ENCODE results near the gene RBM48. TPM values are rescaled to one million over a fixed set of nuclear protein-coding genes. Genes with fewer than 3 reads are reported as not detected.

RBM48 gene
- polyA plus RNA-seq, 2 of the 4 experiments (the other 2 are of a cell fraction), result 7.0 to 7.1 TPM

- ChIA-PET CTCF (interaction anchor here (1.4 kb wide), 1 partner anchor 16 kb away, joined by 3 read pairs; no protein-coding TSS in a partner anchor), POLR2A (no interaction called here)
- no peak overlapping the region for H3K4me3 ChIP-seq
- H3K27ac ChIP-seq, result no peak overlapping the region
- 0 out of 3 replicates have a peak, but pooled peaks cover 2% of the 10 kb centered on the region for H3K9me3 ChIP-seq
- no peak overlapping the region for H3K4me2 ChIP-seq
- FAIRE-seq (no peak), ATAC-seq (peak in 1 of 2 experiments; percentile 30; a peak in 2 of 6 replicates), DNase-seq (ENCODE audit: low read depth in 1 of 2, low spot score in 1 of 2) (no peak)
- no peaks in the 10 kb centered on the region for H3K4me1 ChIP-seq
- WGBS (ENCODE audit: missing lambda C conversion rate), result 67% methylated on average over 14 of the region's 17 CpGs
- TF ChIP-seq ESRRA (IDR thresholded peaks at IDR 0.05; ENCODE audit: borderline replicate concordance, low read length) (no peak), CEBPB (IDR thresholded peaks at IDR 0.05) (no peak), POLR2AphosphoS2 (conservative IDR thresholded peaks at IDR 0.05; ENCODE audit: low read length) (no peak), EHMT2 (IDR thresholded peaks at IDR 0.05; ENCODE audit: low read depth) (no peak), EHF (CRISPR knock-in tag; IDR thresholded peaks at IDR 0.05) (no peak), JUNB (IDR thresholded peaks at IDR 0.05) (no peak), CBX2 (IDR thresholded peaks at IDR 0.05; ENCODE audit: borderline replicate concordance, low read depth) (no peak), RAD21 (conservative IDR thresholded peaks at IDR 0.05 in 1 of 2, IDR thresholded peaks at IDR 0.05 in 1 of 2) (no peak), NR3C1 (IDR thresholded peaks at IDR 0.05) (no peak), FOSB (CRISPR knock-in tag; IDR thresholded peaks at IDR 0.05) (no peak)
- TF ChIP-seq, protein P1, sequence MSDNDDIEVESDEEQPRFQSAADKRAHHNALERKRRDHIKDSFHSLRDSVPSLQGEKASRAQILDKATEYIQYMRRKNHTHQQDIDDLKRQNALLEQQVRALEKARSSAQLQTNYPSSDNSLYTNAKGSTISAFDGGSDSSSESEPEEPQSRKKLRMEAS (IDR thresholded peaks at IDR 0.05), result no peak
- TF ChIP-seq, protein P2, sequence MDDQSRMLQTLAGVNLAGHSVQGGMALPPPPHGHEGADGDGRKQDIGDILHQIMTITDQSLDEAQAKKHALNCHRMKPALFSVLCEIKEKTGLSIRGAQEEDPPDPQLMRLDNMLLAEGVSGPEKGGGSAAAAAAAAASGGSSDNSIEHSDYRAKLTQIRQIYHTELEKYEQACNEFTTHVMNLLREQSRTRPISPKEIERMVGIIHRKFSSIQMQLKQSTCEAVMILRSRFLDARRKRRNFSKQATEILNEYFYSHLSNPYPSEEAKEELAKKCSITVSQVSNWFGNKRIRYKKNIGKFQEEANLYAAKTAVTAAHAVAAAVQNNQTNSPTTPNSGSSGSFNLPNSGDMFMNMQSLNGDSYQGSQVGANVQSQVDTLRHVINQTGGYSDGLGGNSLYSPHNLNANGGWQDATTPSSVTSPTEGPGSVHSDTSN (IDR thresholded peaks at IDR 0.05), result no peak
- TF ChIP-seq, protein P3, sequence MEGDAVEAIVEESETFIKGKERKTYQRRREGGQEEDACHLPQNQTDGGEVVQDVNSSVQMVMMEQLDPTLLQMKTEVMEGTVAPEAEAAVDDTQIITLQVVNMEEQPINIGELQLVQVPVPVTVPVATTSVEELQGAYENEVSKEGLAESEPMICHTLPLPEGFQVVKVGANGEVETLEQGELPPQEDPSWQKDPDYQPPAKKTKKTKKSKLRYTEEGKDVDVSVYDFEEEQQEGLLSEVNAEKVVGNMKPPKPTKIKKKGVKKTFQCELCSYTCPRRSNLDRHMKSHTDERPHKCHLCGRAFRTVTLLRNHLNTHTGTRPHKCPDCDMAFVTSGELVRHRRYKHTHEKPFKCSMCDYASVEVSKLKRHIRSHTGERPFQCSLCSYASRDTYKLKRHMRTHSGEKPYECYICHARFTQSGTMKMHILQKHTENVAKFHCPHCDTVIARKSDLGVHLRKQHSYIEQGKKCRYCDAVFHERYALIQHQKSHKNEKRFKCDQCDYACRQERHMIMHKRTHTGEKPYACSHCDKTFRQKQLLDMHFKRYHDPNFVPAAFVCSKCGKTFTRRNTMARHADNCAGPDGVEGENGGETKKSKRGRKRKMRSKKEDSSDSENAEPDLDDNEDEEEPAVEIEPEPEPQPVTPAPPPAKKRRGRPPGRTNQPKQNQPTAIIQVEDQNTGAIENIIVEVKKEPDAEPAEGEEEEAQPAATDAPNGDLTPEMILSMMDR (IDR thresholded peaks at IDR 0.05), result no peak
These were observed 18.4 kb downstream of the RBM48 start for GRCh38 chr7:92546856-92547497.

- peak in 1 of 2 experiments; percentile 27; a peak in 2 of 6 replicates for ATAC-seq
- Histone ChIP-seq H3K4me1 (no peaks in the 10 kb centered on the region), H3K4me3 (no peak overlapping the region), H3K4me2 (no peak overlapping the region), H3K27ac (no peak overlapping the region), H3K9me3 (no peaks in the 10 kb centered on the region)
- FAIRE-seq, result no peak
- CTCF ChIA-PET, result interaction anchor here (1.4 kb wide), 1 partner anchor 17 kb away, joined by 3 read pairs; no protein-coding TSS in a partner anchor
- WGBS (ENCODE audit: missing lambda C conversion rate), result 85% methylated on average over 6 of the region's 6 CpGs
- no peak for DNase-seq (ENCODE audit: low read depth in 1 of 2, low spot score in 1 of 2)
- POLR2A ChIA-PET, result no interaction called here
- TF ChIP-seq ZSCAN20 (CRISPR knock-in tag; IDR thresholded peaks at IDR 0.05), result no peak
- no peak for TF ChIP-seq EHMT2 (IDR thresholded peaks at IDR 0.05; ENCODE audit: low read depth)
- TF ChIP-seq, protein P4, sequence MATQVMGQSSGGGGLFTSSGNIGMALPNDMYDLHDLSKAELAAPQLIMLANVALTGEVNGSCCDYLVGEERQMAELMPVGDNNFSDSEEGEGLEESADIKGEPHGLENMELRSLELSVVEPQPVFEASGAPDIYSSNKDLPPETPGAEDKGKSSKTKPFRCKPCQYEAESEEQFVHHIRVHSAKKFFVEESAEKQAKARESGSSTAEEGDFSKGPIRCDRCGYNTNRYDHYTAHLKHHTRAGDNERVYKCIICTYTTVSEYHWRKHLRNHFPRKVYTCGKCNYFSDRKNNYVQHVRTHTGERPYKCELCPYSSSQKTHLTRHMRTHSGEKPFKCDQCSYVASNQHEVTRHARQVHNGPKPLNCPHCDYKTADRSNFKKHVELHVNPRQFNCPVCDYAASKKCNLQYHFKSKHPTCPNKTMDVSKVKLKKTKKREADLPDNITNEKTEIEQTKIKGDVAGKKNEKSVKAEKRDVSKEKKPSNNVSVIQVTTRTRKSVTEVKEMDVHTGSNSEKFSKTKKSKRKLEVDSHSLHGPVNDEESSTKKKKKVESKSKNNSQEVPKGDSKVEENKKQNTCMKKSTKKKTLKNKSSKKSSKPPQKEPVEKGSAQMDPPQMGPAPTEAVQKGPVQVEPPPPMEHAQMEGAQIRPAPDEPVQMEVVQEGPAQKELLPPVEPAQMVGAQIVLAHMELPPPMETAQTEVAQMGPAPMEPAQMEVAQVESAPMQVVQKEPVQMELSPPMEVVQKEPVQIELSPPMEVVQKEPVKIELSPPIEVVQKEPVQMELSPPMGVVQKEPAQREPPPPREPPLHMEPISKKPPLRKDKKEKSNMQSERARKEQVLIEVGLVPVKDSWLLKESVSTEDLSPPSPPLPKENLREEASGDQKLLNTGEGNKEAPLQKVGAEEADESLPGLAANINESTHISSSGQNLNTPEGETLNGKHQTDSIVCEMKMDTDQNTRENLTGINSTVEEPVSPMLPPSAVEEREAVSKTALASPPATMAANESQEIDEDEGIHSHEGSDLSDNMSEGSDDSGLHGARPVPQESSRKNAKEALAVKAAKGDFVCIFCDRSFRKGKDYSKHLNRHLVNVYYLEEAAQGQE (IDR thresholded peaks at IDR 0.05), result no peak
- no peak for TF ChIP-seq TFCP2L1 (CRISPR knock-in tag; IDR thresholded peaks at IDR 0.05)
- TF ChIP-seq CHD2 (IDR thresholded peaks at IDR 0.05; ENCODE audit: low read length, partially characterized antibody), result no peak
- TF ChIP-seq RCOR1 (IDR thresholded peaks at IDR 0.05; ENCODE audit: low read depth, low read length), result no peak
- TF ChIP-seq RFX5 (IDR thresholded peaks at IDR 0.05), result no peak
- no peak for TF ChIP-seq MAZ (IDR thresholded peaks at IDR 0.05; ENCODE audit: borderline replicate concordance, low read depth, low read length)
- TF ChIP-seq, protein P2 (IDR thresholded peaks at IDR 0.05), result no peak
- TF ChIP-seq MAFK (IDR thresholded peaks at IDR 0.05; ENCODE audit: partially characterized antibody), result no peak
- TF ChIP-seq SMC3 (IDR thresholded peaks at IDR 0.05), result no peak
- TF ChIP-seq KDM5A (IDR thresholded peaks at IDR 0.05), result no peak
- no peak for TF ChIP-seq HOXA7 (CRISPR knock-in tag; IDR thresholded peaks at IDR 0.05)
- no peak for TF ChIP-seq ZC3H11A (IDR thresholded peaks at IDR 0.05)
- TF ChIP-seq RAD21 (conservative IDR thresholded peaks at IDR 0.05 in 1 of 2, IDR thresholded peaks at IDR 0.05 in 1 of 2), result no peak
- TF ChIP-seq POLR2AphosphoS2 (conservative IDR thresholded peaks at IDR 0.05; ENCODE audit: low read length), result no peak
These were observed 19.0 kb downstream of the RBM48 start for GRCh38 chr7:92547579-92547978.
